Measurements from ENCODE around the gene SLC6A3. TPM values are rescaled to one million over a fixed set of nuclear protein-coding genes. Genes with fewer than 3 reads are reported as not detected.

The SLC6A3 gene
- total and polyA plus RNA-seq, 2 of the 13 experiments (the other 11 are each of a cell fraction or from before 2014, with no cell fraction given): 0.01 TPM; not detected in 1

- H3K36me3 ChIP-seq (replicated peaks in 1 of 2; ENCODE audit: control insufficient read depth in 1 of 2, insufficient read depth in 2 of 2, low read length in 2 of 2): peaks cover 11 to 19% of the 10 kb centered on the region in 2 experiments; a peak in 4 of 5 replicates
- intact Hi-C loops (cut with micrococcal nuclease; ENCODE audit: unreplicated experiment): no loop called here
- H3K27me3 ChIP-seq (ENCODE audit: control insufficient read depth in 1 of 2, insufficient read depth in 2 of 2, low read length in 2 of 2): no peaks in the 10 kb centered on the region
- H3K4me2 ChIP-seq (ENCODE audit: low read depth, low read length): peak overlapping the region; percentile 80
- H2AFZ ChIP-seq (ENCODE audit: low read length): no peak overlapping the region
- FAIRE-seq (no peak), DNase-seq (ENCODE audit: low spot score) (no peak), ATAC-seq (no peak; the same call in 2 of the 3 replicates)
- CTCF ChIA-PET (ENCODE audit: low intra/inter-chr PET ratio, low total read pairs): no interaction called here
- H3K4me1 ChIP-seq (ENCODE audit: insufficient read depth, low read length): peaks cover 24% of the 10 kb centered on the region
- H3K9me3 ChIP-seq (ENCODE audit: low read length): no peaks in the 10 kb centered on the region
- POLR2A ChIA-PET: interaction anchor here (3.0 kb wide), 1 partner anchor 18 kb away, joined by 12 read pairs; no protein-coding TSS in a partner anchor
- no peaks in the 10 kb centered on the region for H4K20me1 ChIP-seq (ENCODE audit: insufficient read depth, low read length)
- peak overlapping the region; percentile 68 for H3K27ac ChIP-seq (ENCODE audit: extremely low read length, insufficient read depth, low read length)
- in situ Hi-C loops (cut with HindIII; ENCODE audit: extremely low pct_ligation_motif_present, low pct_unique_long_range_greater_than_20kb): no loop called here
- 0 out of 2 replicates have a peak, but pooled peaks have one; percentile 2 for TF ChIP-seq TMF1 (CRISPR knock-in tag; IDR thresholded peaks at IDR 0.05; ENCODE audit: low read depth)
- 0 out of 2 replicates have a peak, but pooled peaks have one; percentile 5 for TF ChIP-seq ZNF230 (CRISPR knock-in tag; IDR thresholded peaks at IDR 0.05)
- peak; percentile 19; the same call in 1 of the 2 replicates for TF ChIP-seq ZNF605 (CRISPR knock-in tag; IDR thresholded peaks at IDR 0.05)
- no peak for TF ChIP-seq CENPX (CRISPR knock-in tag; IDR thresholded peaks at IDR 0.05)
- H3K4me3 ChIP-seq (replicated peaks in 1 of 3; ENCODE audit: insufficient read depth in 1 of 3, low read depth in 2 of 3, low read length in 3 of 3): peak overlapping the region; percentile 72 to 91 (median 90)
- peak overlapping the region; percentile 95 for H3K9ac ChIP-seq (ENCODE audit: insufficient read depth, low read depth, low read length)
- WGBS (ENCODE audit: low lambda C conversion rate): 85% methylated on average over 20 of the region's 27 CpGs
- H3K79me2 ChIP-seq (ENCODE audit: insufficient read depth, low read length): peaks cover 17% of the 10 kb centered on the region
- BruUV-seq (replicated peaks): no TSS peak
These were observed 99.2 kb downstream of the SLC6A3 start for GRCh38 chr5:1345876-1346626.

- in situ Hi-C loops (cut with HindIII; ENCODE audit: extremely low pct_ligation_motif_present, low pct_unique_long_range_greater_than_20kb): no loop called here
- H2AFZ ChIP-seq (ENCODE audit: low read length): no peak within 1 kb of the TSS
- ChIA-PET POLR2A (interaction anchor here (1.0 to 3.0 kb wide), 2 partner anchors 17 to 30 kb away, joined by 3 to 12 read pairs; no protein-coding TSS in a partner anchor), CTCF (ENCODE audit: low intra/inter-chr PET ratio, low total read pairs) (no interaction called here)
- H3K4me2 ChIP-seq (ENCODE audit: low read depth, low read length): peak within 1 kb of the TSS; percentile 96
- intact Hi-C loops (cut with micrococcal nuclease; ENCODE audit: unreplicated experiment): no loop called here
- BruUV-seq (replicated peaks): TSS peak; percentile 78
- H3K36me3 ChIP-seq (replicated peaks in 1 of 2; ENCODE audit: control insufficient read depth in 1 of 2, insufficient read depth in 2 of 2, low read length in 2 of 2): peaks cover 15 to 28% of the 10 kb centered on the region in 2 experiments; a peak in 4 of 5 replicates
- H3K27ac ChIP-seq (ENCODE audit: extremely low read length, insufficient read depth, low read length): peak within 1 kb of the TSS; percentile 68
- 3% methylated on average over 7 of the region's 87 CpGs for WGBS (ENCODE audit: low lambda C conversion rate)
- peak within 1 kb of the TSS; percentile 95 for H3K9ac ChIP-seq (ENCODE audit: insufficient read depth, low read depth, low read length)
- no peaks in the 10 kb centered on the region for H4K20me1 ChIP-seq (ENCODE audit: insufficient read depth, low read length)
- ATAC-seq (peak; percentile 86), DNase-seq (ENCODE audit: low spot score) (peak; percentile 69), FAIRE-seq (no peak)
- peak within 1 kb of the TSS; percentile 72 to 91 (median 90) for H3K4me3 ChIP-seq (replicated peaks in 1 of 3; ENCODE audit: insufficient read depth in 1 of 3, low read depth in 2 of 3, low read length in 3 of 3)
- H3K27me3 ChIP-seq (ENCODE audit: control insufficient read depth in 1 of 2, insufficient read depth in 2 of 2, low read length in 2 of 2): no peaks in the 10 kb centered on the region
- peaks cover 17% of the 10 kb centered on the region for H3K79me2 ChIP-seq (ENCODE audit: insufficient read depth, low read length)
- H3K9me3 ChIP-seq (ENCODE audit: low read length): no peaks in the 10 kb centered on the region
- peaks cover 24% of the 10 kb centered on the region for H3K4me1 ChIP-seq (ENCODE audit: insufficient read depth, low read length)
- peak; percentile 60 for TF ChIP-seq NR2F2 (IDR thresholded peaks at IDR 0.05; ENCODE audit: borderline replicate concordance, low read depth)
- no peak for TF ChIP-seq ZNF550 (CRISPR knock-in tag; IDR thresholded peaks at IDR 0.05; ENCODE audit: borderline replicate concordance)
- 0 out of 2 replicates have a peak, but pooled peaks have one; percentile 41 for TF ChIP-seq BRF2 (CRISPR knock-in tag; IDR thresholded peaks at IDR 0.05)
- TF ChIP-seq ZNF274 (CRISPR knock-in tag; IDR thresholded peaks at IDR 0.05): peak; percentile 60; the same call in 1 of the 2 replicates
- 0 out of 2 replicates have a peak, but pooled peaks have one; percentile 30 for TF ChIP-seq RFX5 (IDR thresholded peaks at IDR 0.05; ENCODE audit: low read depth, low read length)
- TF ChIP-seq YY1 (IDR thresholded peaks at IDR 0.05; ENCODE audit: insufficient read depth, insufficient replicate concordance, low read depth, low read length): peak; percentile 46
- TF ChIP-seq YEATS2 (CRISPR knock-in tag; IDR thresholded peaks at IDR 0.05; ENCODE audit: borderline replicate concordance): no peak
- peak; percentile 81 for TF ChIP-seq ATF1 (CRISPR knock-in tag; IDR thresholded peaks at IDR 0.05)
- no peak for TF ChIP-seq ZNF776 (CRISPR knock-in tag; IDR thresholded peaks at IDR 0.05)
- TF ChIP-seq ZNF143 (CRISPR knock-in tag; IDR thresholded peaks at IDR 0.05): peak; percentile 88
- TF ChIP-seq ASH2L (IDR thresholded peaks at IDR 0.05; ENCODE audit: insufficient read length, low read depth, low read length): peak; percentile 71
- peak; percentile 59 for TF ChIP-seq SKI (IDR thresholded peaks at IDR 0.05; ENCODE audit: partially characterized antibody)
These were observed 100.0 kb downstream of the SLC6A3 start, which contains the start of gene CLPTM1L for GRCh38 chr5:1344975-1345838. TSS of gene CLPTM1L (minus strand) at chr5:1345099. CDS start at chr5:1344841, 258 bp downstream.
